ENCODE measurements around the gene FOXC2. TPM values are rescaled to one million over a fixed set of nuclear protein-coding genes. Genes with fewer than 3 reads are reported as not detected.

FOXC2 gene
- total and polyA plus RNA-seq, 2 donors (not counting 1 experiment from before 2014, with no cell fraction given): not detected

DNA sequence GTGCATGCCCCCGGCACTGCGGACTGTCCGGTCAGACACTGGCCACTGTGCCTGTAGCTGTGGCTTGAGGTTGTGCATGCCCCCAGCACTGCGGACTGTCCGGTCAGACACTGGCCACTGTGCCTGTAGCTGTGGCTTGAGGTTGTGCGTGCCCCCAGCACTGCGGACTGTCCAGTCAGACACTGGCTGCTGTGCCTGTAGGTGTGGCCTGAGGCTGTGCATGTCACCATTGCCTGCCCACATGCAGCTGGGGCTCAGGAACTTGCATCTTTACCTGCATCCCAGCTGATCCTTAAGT, 16.8 kb upstream of the FOXC2 start:
- Histone ChIP-seq H3K9ac (ENCODE audit: low read length) (no peak overlapping the region), H2AFZ (ENCODE audit: insufficient read depth, low read depth, low read length, poor library complexity, severe bottlenecking) (no peak overlapping the region), H3K79me2 (ENCODE audit: control insufficient read depth, insufficient read depth, low read length) (peaks cover 12% of the 10 kb centered on the region), H3K27me3 (replicated peaks in 1 of 4; ENCODE audit: control extremely low read depth in 1 of 4, control insufficient read depth in 3 of 4, insufficient read depth in 4 of 4, low read length in 3 of 4) (no peaks in the 10 kb centered on the region), H3K9me3 (ENCODE audit: control extremely low read depth in 1 of 3, control insufficient read depth in 2 of 3, insufficient read depth in 1 of 3, low read length in 2 of 3) (no peaks in the 10 kb centered on the region), H3K36me3 (replicated peaks in 1 of 2; ENCODE audit: control extremely low read depth in 1 of 2, control insufficient read depth in 1 of 2, extremely low read depth in 1 of 2, insufficient read depth in 2 of 2, low read length in 1 of 2) (peaks cover 0 to 44% of the 10 kb centered on the region in 2 experiments), H3K27ac (ENCODE audit: low read length in 2 of 2) (no peak overlapping the region), H3K4me3 (ENCODE audit: control extremely low read depth in 1 of 5, extremely low read depth in 1 of 5, insufficient read depth in 1 of 5, low read depth in 2 of 5, low read length in 4 of 5) (no peak overlapping the region), H3K4me1 (ENCODE audit: control insufficient read depth in 2 of 2, insufficient read depth in 2 of 2, low read length in 2 of 2) (peaks cover 6 to 10% of the 10 kb centered on the region in 2 donors), H4K20me1 (ENCODE audit: control insufficient read depth, insufficient read depth, low read length, poor library complexity, severe bottlenecking) (no peaks in the 10 kb centered on the region), H3K4me2 (replicated peaks; ENCODE audit: low read depth, low read length, poor library complexity, severe bottlenecking) (no peak overlapping the region)
- Mint-ChIP-seq H3K27me3 (no peaks in the 10 kb centered on the region), H3K9me3 (ENCODE audit: insufficient read depth) (no peaks in the 10 kb centered on the region), H3K4me3 (no peak overlapping the region), H3K4me1 (peaks cover 10% of the 10 kb centered on the region), H3K27ac (no peak overlapping the region)
- ATAC-seq (ENCODE audit: low read depth): no peak
- intact Hi-C loops (cut with micrococcal nuclease): loop anchor here (10.0 kb wide), 1 partner anchor 835 kb away; the partner anchor contains the start of gene FBXO31
- ChIA-PET CTCF (no interaction called here), POLR2A (no interaction called here)
- WGBS (ENCODE audit: insufficient coverage): 97% methylated on average over 7 of the region's 7 CpGs
- TF ChIP-seq CTCF (IDR thresholded peaks at IDR 0.05): no peak
- TF ChIP-seq EZH2 (IDR thresholded peaks at IDR 0.05; ENCODE audit: borderline replicate concordance, insufficient read depth, low read depth, low read length, poor library complexity, severe bottlenecking): no peak
- no peak for DNase-seq

GRCh38 chr16:86550281-86550680, 16.3 kb upstream of the FOXC2 start:
- no peak overlapping the region for H3K4me2 ChIP-seq (replicated peaks; ENCODE audit: low read depth, low read length, poor library complexity, severe bottlenecking)
- H3K27me3 ChIP-seq (replicated peaks in 1 of 4; ENCODE audit: control extremely low read depth in 1 of 4, control insufficient read depth in 3 of 4, insufficient read depth in 4 of 4, low read length in 3 of 4): no peaks in the 10 kb centered on the region
- H3K79me2 ChIP-seq (ENCODE audit: control insufficient read depth, insufficient read depth, low read length): peaks cover 14% of the 10 kb centered on the region
- intact Hi-C loops (cut with micrococcal nuclease): loop anchor here (10.0 kb wide), 1 partner anchor 835 kb away; the partner anchor contains the start of gene FBXO31
- H3K9ac ChIP-seq (ENCODE audit: low read length): no peak overlapping the region
- no peaks in the 10 kb centered on the region for H4K20me1 ChIP-seq (ENCODE audit: control insufficient read depth, insufficient read depth, low read length, poor library complexity, severe bottlenecking)
- CTCF ChIA-PET: no interaction called here
- peaks cover 6 to 10% of the 10 kb centered on the region in 2 donors for H3K4me1 ChIP-seq (ENCODE audit: control insufficient read depth in 2 of 2, insufficient read depth in 2 of 2, low read length in 2 of 2)
- no peak overlapping the region for H3K27ac Mint-ChIP-seq
- WGBS (ENCODE audit: insufficient coverage): 100% methylated on average over 2 of the region's 5 CpGs
- no peak overlapping the region for H2AFZ ChIP-seq (ENCODE audit: insufficient read depth, low read depth, low read length, poor library complexity, severe bottlenecking)
- no peaks in the 10 kb centered on the region for H3K27me3 Mint-ChIP-seq
- no peak for DNase-seq
- POLR2A ChIA-PET: no interaction called here
- no peak overlapping the region for H3K4me3 ChIP-seq (ENCODE audit: control extremely low read depth in 1 of 5, extremely low read depth in 1 of 5, insufficient read depth in 1 of 5, low read depth in 2 of 5, low read length in 4 of 5)
- TF ChIP-seq CTCF (IDR thresholded peaks at IDR 0.05): no peak
- no peak for TF ChIP-seq EZH2 (IDR thresholded peaks at IDR 0.05; ENCODE audit: borderline replicate concordance, insufficient read depth, low read depth, low read length, poor library complexity, severe bottlenecking)
- peaks cover 0 to 40% of the 10 kb centered on the region in 2 experiments for H3K36me3 ChIP-seq (replicated peaks in 1 of 2; ENCODE audit: control extremely low read depth in 1 of 2, control insufficient read depth in 1 of 2, extremely low read depth in 1 of 2, insufficient read depth in 2 of 2, low read length in 1 of 2)
- no peak overlapping the region for H3K27ac ChIP-seq (ENCODE audit: low read length in 2 of 2)
- ATAC-seq (ENCODE audit: low read depth): no peak
- no peaks in the 10 kb centered on the region for H3K9me3 ChIP-seq (ENCODE audit: control extremely low read depth in 1 of 3, control insufficient read depth in 2 of 3, insufficient read depth in 1 of 3, low read length in 2 of 3)
- peaks cover 15% of the 10 kb centered on the region for H3K4me1 Mint-ChIP-seq
- H3K4me3 Mint-ChIP-seq: no peak overlapping the region
- no peaks in the 10 kb centered on the region for H3K9me3 Mint-ChIP-seq (ENCODE audit: insufficient read depth)
